GM12801 (cell line): ENCODE results near the gene FGF14.

Experiments used
- CTCF ChIP-seq: IDR thresholded peaks from one replicate; pipeline ENCODE4 v1.5.1; 2011; ENCODE audit warnings: control low read depth; ENCODE audit not compliant: insufficient read length; ENCODE audit errors: extremely low read depth

FGF14 gene

DNA sequence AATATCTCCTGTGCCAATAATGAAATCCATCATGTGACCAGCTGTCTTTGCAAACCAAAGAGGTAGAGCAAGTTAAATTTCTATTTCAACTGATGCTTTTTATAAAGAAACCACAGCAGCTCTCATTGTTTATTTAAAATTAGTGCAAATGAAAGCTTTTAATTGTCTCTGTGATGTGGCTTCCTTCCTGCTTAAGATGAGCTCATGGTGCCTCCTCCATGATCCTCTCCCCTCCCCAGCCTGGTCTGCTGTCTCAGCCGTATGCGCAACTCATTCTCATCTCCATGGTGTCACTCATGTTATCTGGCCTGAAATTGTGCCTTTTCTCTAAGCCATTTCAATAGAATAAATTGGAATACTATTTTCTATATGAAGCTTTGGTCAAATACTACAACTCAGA lies 270.6 kb downstream of the FGF14 start:
- no peak for TF ChIP-seq CTCF

DNA sequence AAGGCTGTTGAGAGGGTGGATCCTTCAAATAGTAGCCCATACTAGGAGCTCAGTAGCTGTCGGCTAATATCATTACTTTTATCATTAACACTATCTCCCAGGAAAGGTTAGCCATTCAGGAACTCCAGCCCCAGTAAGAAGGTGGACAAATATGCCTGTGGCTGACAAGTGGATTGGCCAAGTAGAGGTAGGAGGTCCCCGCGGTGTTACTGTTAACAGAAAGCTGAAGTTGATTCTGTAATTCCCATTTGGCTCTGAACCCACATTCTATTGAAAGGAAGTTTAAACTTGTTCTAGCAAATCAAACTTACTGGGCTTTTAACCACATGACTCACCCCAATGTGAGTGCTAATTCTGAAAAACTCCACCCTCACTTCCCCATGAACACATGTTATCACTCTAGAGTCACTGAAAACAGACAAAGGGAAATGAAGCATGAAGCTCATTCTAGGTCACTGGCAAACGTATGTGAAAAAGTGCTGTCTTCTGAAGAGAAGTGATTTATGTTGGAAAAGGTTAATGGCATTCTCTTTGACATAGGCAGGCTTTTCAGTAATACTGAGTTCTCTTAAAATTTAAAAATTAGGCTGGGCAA lies 273.5 kb downstream of the FGF14 start:
- no peak for TF ChIP-seq CTCF

DNA sequence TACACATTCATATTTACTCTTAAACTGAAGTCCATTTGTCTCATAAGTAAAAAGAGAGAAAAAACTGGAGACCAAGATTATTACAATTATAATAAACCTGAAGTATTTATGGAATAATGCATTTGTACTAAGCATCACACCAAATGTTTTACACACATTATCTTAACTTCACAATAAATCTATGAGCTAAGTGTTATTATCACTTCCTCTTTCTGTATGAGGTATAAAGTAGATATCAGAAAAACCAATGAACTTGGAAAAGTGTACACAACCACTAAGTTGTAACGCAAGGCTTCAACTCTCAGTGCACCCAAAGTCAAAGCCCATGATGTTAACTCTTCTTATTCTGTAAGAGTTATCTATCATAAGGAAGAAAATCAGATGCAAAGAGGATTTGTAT lies 274.7 kb downstream of the FGF14 start:
- no peak for TF ChIP-seq CTCF

DNA sequence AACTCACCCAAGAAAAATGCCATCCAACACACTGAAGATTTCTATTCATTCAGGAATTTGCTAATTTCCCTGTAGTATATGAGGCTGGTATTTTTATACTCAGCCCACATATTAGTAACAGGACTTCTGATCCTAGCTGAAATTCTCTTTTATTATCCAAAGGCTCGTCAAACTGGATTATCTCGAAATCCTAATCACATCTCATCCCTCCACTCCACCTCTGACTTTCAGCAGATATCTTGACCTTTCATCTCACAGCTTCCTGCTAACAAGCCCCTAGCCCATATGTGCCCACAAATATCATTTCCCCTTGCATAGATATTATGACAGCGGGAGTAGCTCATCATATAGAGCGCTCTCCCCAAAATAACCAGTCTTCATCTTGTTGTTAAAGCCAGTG lies 279.7 kb downstream of the FGF14 start:
- TF ChIP-seq CTCF, result no peak

DNA sequence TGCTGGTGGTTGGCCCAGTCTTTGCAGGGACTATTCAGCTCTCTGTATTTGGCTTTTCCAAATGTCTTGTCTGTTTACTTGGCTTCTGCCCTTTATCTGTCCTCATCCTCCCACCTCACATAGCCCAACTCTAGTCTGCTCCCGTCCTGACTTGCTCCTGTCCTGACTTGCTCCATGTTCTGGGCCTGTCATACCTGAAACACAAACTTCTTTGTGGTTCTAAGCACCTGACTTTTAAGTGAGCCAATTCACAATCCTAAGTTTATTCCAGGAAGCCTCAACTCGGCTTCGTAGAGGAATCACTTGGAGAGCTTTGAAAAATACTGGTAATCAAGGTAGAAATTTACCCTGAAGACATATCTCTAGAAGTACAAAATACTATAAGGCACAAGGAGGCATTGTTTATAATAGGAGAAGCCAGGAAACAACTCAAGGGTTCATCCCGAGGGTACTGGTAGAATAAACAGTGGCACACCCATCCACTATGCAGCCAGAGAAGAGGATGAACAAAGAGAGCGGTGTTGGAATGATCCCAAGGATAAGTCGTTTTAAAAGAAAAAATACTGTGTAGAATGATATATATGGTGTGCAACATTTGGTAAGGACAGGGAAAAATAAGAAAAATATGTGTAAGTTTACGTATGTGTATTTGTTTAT lies 284.5 kb downstream of the FGF14 start:
- no peak for TF ChIP-seq CTCF

GRCh38 chr13:102103469-102103868 lies 298.4 kb downstream of the FGF14 start:
- no peak for TF ChIP-seq CTCF

- TF ChIP-seq CTCF, result no peak
These were observed 301.6 kb downstream of the FGF14 start for GRCh38 chr13:102100234-102100633.
